ENCODE data around the gene NPSR1.

DNA sequence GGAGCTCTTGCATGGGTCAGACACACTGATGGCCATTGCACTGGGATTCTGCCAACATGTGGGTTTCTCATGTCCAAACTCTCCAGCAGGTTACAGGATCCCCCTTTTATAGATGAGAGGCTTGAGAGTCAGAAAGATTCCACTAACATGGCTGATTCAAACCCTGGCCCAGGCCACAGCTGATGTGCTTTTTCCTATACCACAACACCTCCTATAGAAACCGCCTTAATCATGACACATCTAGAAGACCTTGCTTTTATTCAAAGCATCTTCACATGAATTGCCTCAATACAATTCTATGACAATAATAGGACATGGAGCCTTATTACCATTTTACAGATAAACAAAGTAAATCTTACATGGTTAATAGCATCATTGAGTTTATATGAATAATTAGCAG is 190.7 kb downstream of the NPSR1 start:
- TF ChIP-seq, protein P1, sequence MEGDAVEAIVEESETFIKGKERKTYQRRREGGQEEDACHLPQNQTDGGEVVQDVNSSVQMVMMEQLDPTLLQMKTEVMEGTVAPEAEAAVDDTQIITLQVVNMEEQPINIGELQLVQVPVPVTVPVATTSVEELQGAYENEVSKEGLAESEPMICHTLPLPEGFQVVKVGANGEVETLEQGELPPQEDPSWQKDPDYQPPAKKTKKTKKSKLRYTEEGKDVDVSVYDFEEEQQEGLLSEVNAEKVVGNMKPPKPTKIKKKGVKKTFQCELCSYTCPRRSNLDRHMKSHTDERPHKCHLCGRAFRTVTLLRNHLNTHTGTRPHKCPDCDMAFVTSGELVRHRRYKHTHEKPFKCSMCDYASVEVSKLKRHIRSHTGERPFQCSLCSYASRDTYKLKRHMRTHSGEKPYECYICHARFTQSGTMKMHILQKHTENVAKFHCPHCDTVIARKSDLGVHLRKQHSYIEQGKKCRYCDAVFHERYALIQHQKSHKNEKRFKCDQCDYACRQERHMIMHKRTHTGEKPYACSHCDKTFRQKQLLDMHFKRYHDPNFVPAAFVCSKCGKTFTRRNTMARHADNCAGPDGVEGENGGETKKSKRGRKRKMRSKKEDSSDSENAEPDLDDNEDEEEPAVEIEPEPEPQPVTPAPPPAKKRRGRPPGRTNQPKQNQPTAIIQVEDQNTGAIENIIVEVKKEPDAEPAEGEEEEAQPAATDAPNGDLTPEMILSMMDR (IDR thresholded peaks at IDR 0.05) = no peak
- TF ChIP-seq, protein P2, sequence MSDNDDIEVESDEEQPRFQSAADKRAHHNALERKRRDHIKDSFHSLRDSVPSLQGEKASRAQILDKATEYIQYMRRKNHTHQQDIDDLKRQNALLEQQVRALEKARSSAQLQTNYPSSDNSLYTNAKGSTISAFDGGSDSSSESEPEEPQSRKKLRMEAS (IDR thresholded peaks at IDR 0.05; ENCODE audit: low read depth) = no peak
- no peak for TF ChIP-seq SIN3A (IDR thresholded peaks at IDR 0.05; ENCODE audit: borderline replicate concordance, low read depth, low read length)
- TF ChIP-seq POLR2AphosphoS5 (IDR thresholded peaks at IDR 0.05; ENCODE audit: low read depth, low read length) = no peak
- TF ChIP-seq EP300 (IDR thresholded peaks at IDR 0.05; ENCODE audit: borderline replicate concordance in 1 of 2, low read depth in 1 of 2, low read length in 1 of 2) = no peak
- no peak for TF ChIP-seq RAD21 (IDR thresholded peaks at IDR 0.05; ENCODE audit: low read length)
- TF ChIP-seq SMC3 (IDR thresholded peaks at IDR 0.05; ENCODE audit: low read depth, low read length) = no peak
- no peak for TF ChIP-seq GABPA (IDR thresholded peaks at IDR 0.05; ENCODE audit: low read depth)
- no peak for TF ChIP-seq EZH2phosphoT487 (IDR thresholded peaks at IDR 0.05; ENCODE audit: borderline replicate concordance, low read depth)
- no peak for TF ChIP-seq GATA2 (CRISPR knock-in tag; IDR thresholded peaks at IDR 0.05)
- no peak for TF ChIP-seq RXRA (IDR thresholded peaks at IDR 0.05; ENCODE audit: borderline replicate concordance, low read depth)
- TF ChIP-seq FOXJ3 (CRISPR knock-in tag; IDR thresholded peaks at IDR 0.05) = no peak
- TF ChIP-seq YY1 (IDR thresholded peaks at IDR 0.05; ENCODE audit: low read depth) = no peak

All from SK-N-SH (cell line).